SJCRH30 (cell line): ENCODE data around the gene AIM2. TPM values are rescaled to one million over a fixed set of nuclear protein-coding genes. Genes with fewer than 3 reads are reported as not detected.
A peak's percentile ranks its signal among the peaks of the same experiment; 100 is the strongest.

Source experiments
- DNase-seq, 2 experiments: peaks; one replicate each; pipeline ENCODE4 v3.0.0-alpha.2; 2015 to 2020
- H3K27ac ChIP-seq: fragments of 250-450 bp; sonication (Bioruptor Pico); 2 replicates; pipeline ENCODE4 v1.5.1; 2020; ENCODE audit warnings: mild to moderate bottlenecking, moderate library complexity
- H3K27me3 ChIP-seq: fragments of 250-450 bp; sonication (Bioruptor Pico); 2 replicates; pipeline ENCODE4 v1.5.1; 2020; ENCODE audit warnings: mild to moderate bottlenecking, moderate library complexity
- H3K36me3 ChIP-seq: fragments of 250-450 bp; sonication (Bioruptor Pico); 2 replicates; pipeline ENCODE4 v1.5.1; 2020; ENCODE audit warnings: mild to moderate bottlenecking, moderate library complexity
- H3K4me1 ChIP-seq: fragments of 250-450 bp; sonication (Bioruptor Pico); 2 replicates; pipeline ENCODE4 v1.5.1; 2020; ENCODE audit warnings: mild to moderate bottlenecking, moderate library complexity
- H3K4me3 ChIP-seq: fragments of 250-450 bp; sonication (Bioruptor Pico); 2 replicates; pipeline ENCODE4 v1.5.1; 2020; ENCODE audit warnings: mild to moderate bottlenecking, moderate library complexity
- H3K9me3 ChIP-seq: fragments of 250-450 bp; sonication (Bioruptor Pico); replicated peaks from 2 replicates; pipeline ENCODE4 v1.5.1; 2020; ENCODE audit warnings: mild to moderate bottlenecking, moderate library complexity
- total RNA-seq: library from RNA; depleted of rRNA; stranded (reverse); fragments of >200 nt; shearing (Covaris generic); gene quantifications from 2 replicates; pipeline ENCODE4 v1.2.3, GENCODE V29; 2014

Gene AIM2
- total RNA-seq, 1 experiment from 2014 or later = not detected

GRCh38 chr1:159089184-159089791, 12.7 kb upstream of the AIM2 start:
- Histone ChIP-seq H3K27ac (no peak overlapping the region), H3K4me1 (no peaks in the 10 kb centered on the region), H3K27me3 (no peaks in the 10 kb centered on the region), H3K4me3 (no peak overlapping the region), H3K9me3 (no peaks in the 10 kb centered on the region), H3K36me3 (no peaks in the 10 kb centered on the region)
- DNase-seq = peak; percentile 7 to 57

- Histone ChIP-seq H3K27ac (no peak overlapping the region), H3K4me1 (no peaks in the 10 kb centered on the region), H3K27me3 (no peaks in the 10 kb centered on the region), H3K36me3 (no peaks in the 10 kb centered on the region), H3K4me3 (no peak overlapping the region), H3K9me3 (no peaks in the 10 kb centered on the region)
- no peak for DNase-seq
Observed at GRCh38 chr1:159088546-159089183, 12.1 kb upstream of the AIM2 start.

DNA sequence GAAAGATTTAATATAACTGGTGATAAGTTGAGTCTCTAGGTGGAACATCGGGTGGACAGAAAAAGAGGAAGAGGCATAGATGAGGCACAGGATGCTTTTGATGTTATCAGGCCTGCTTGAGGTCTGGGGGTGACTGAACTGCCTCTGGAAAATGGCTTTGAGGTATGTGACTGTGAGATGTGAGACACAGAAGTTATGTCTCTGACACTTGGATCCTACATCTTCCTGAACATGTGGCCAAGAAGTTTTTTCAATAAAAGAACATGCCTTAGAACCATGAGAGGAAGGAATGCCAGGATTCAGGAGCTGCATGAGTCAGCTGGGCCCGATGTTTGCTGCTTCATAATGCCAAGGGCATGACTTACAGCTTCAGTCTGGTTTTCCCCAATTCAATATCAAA, 11.5 kb upstream of the AIM2 start:
- no peaks in the 10 kb centered on the region for H3K4me1 ChIP-seq
- no peaks in the 10 kb centered on the region for H3K36me3 ChIP-seq
- no peak for DNase-seq
- H3K9me3 ChIP-seq = no peaks in the 10 kb centered on the region
- no peak overlapping the region for H3K4me3 ChIP-seq
- H3K27me3 ChIP-seq = no peaks in the 10 kb centered on the region; the same call in 1 of the 2 replicates
- H3K27ac ChIP-seq = no peak overlapping the region

GRCh38 chr1:159084867-159085266, 8.3 kb upstream of the AIM2 start:
- no peak overlapping the region for H3K4me3 ChIP-seq
- H3K27me3 ChIP-seq = no peaks in the 10 kb centered on the region; the same call in 1 of the 2 replicates
- no peak for DNase-seq
- H3K4me1 ChIP-seq = no peaks in the 10 kb centered on the region
- H3K9me3 ChIP-seq = no peaks in the 10 kb centered on the region
- H3K27ac ChIP-seq = no peak overlapping the region
- H3K36me3 ChIP-seq = no peaks in the 10 kb centered on the region

- Histone ChIP-seq H3K4me3 (no peak overlapping the region), H3K27ac (no peak overlapping the region), H3K36me3 (no peaks in the 10 kb centered on the region), H3K4me1 (no peaks in the 10 kb centered on the region), H3K9me3 (no peaks in the 10 kb centered on the region), H3K27me3 (no peaks in the 10 kb centered on the region; the same call in none of the 2 replicates)
- no peak for DNase-seq
Observed at GRCh38 chr1:159084152-159084551, 7.6 kb upstream of the AIM2 start.

DNA sequence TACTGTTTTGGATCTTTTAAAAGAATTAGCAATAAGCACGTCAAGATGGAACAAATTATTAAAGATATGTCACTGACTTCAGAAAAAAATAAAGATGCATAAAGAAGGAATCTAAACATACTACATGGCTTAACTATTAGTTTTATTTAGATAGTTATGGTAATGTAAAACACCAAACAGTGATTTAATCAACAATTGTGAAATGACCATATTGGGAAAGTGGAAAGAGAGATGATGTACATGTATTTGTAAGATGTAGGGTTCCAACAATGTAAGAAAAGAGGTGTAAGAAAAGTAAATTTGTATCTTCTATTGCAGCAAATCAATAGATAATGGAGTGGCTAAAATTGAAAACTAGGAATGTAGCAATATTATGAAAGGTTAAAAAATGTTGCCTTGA, 6.4 kb upstream of the AIM2 start:
- H3K4me3 ChIP-seq = no peak overlapping the region
- H3K27me3 ChIP-seq = no peaks in the 10 kb centered on the region; the same call in none of the 2 replicates
- no peaks in the 10 kb centered on the region for H3K9me3 ChIP-seq
- H3K36me3 ChIP-seq = no peaks in the 10 kb centered on the region
- H3K27ac ChIP-seq = no peak overlapping the region
- H3K4me1 ChIP-seq = no peaks in the 10 kb centered on the region
- no peak for DNase-seq

DNA sequence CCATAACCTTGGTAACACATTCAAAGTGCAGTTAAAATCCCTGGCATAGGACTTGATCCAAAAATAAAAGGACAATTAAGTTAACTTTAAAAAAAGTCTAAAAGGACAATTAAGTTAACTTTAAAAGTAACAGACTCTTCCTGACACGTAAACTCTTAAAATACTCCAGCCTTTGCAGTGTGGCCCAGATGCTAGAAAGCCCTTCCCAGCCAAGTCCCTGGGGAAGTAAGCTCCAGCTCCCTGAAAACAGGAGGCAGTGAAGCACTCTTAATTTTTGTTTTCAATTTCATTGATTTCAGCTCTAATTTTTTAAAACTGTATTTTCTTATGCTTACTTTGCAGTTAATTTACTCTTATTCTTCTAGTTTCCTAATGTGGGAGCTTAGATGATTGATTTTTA, 5.1 kb upstream of the AIM2 start:
- no peaks in the 10 kb centered on the region for H3K36me3 ChIP-seq
- H3K4me3 ChIP-seq = no peak overlapping the region
- H3K27me3 ChIP-seq = no peaks in the 10 kb centered on the region; the same call in none of the 2 replicates
- no peak for DNase-seq
- H3K27ac ChIP-seq = no peak overlapping the region
- no peaks in the 10 kb centered on the region for H3K9me3 ChIP-seq
- no peaks in the 10 kb centered on the region for H3K4me1 ChIP-seq

DNA sequence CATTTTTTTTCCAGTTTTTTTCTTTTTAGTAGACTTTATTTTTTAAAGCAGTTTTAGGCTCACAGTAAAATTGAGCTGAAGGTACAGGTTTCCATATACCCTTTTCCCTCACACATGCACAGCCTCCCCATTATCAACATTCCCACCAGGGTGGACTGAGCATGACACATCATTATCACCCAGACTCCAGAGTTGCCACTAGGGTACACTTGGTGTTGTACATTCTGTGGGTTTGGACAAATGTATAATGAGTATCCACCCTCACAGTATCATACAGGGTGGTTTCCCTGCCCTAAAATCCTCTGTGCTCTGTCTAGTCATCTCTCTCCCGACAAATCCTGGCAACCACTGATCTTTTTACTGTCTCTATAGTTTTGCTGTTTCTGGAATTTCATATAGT, 3.0 kb upstream of the AIM2 start:
- H3K4me3 ChIP-seq = no peak overlapping the region
- H3K36me3 ChIP-seq = no peaks in the 10 kb centered on the region
- H3K27me3 ChIP-seq = peaks cover 3% of the 10 kb centered on the region
- DNase-seq = no peak
- H3K9me3 ChIP-seq = no peaks in the 10 kb centered on the region
- no peaks in the 10 kb centered on the region for H3K4me1 ChIP-seq
- no peak overlapping the region for H3K27ac ChIP-seq

GRCh38 chr1:159077120-159077961, 775 bp upstream of the AIM2 start:
- Histone ChIP-seq H3K27ac (no peak overlapping the region), H3K4me3 (no peak overlapping the region), H3K27me3 (peaks cover 3% of the 10 kb centered on the region; the same call in 1 of the 2 replicates), H3K36me3 (no peaks in the 10 kb centered on the region), H3K4me1 (no peaks in the 10 kb centered on the region), H3K9me3 (no peaks in the 10 kb centered on the region)
- no peak for DNase-seq

DNA sequence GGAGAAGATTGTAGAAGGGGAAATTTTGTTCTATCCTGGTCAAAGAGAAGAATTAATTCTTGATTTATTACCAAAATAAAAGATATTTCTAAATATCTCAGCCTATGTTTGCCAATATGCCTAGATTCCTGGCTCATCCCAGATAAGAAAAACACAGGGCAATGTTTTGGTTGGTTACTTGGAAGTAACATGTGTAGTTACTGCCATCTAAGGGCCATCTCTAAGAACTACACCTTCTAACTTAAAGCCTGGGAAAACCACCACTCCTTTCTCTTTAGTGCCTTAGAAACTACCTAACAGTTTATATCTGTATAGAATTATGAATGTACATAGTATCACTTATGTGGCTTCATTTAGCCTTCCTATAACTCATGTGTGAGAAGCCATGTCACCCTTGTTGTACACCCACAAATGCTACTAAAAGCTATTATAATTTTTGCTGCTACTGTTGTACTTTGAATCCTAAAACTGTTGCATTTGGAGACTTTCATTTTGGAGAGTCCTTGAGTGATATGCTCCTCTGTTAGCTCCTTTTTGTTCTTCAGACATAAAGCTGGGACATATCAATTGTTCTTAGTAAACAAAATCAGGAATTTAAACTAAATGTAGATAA, 4.5 kb downstream of the AIM2 start:
- H3K27me3 ChIP-seq = 0 out of 2 replicates have a peak, but pooled peaks cover 3% of the 10 kb centered on the region
- peaks cover 7% of the 10 kb centered on the region; the same call in 1 of the 2 replicates for H3K4me1 ChIP-seq

GRCh38 chr1:159068886-159069285, 7.7 kb downstream of the AIM2 start:
- DNase-seq = no peak
- peaks cover 7% of the 10 kb centered on the region; the same call in 1 of the 2 replicates for H3K4me1 ChIP-seq
- no peak overlapping the region for H3K27ac ChIP-seq
- no peaks in the 10 kb centered on the region for H3K36me3 ChIP-seq
- H3K27me3 ChIP-seq = no peaks in the 10 kb centered on the region
- H3K4me3 ChIP-seq = no peak overlapping the region
- H3K9me3 ChIP-seq = no peaks in the 10 kb centered on the region

More for the DNA sequence above, 4.5 kb downstream of the AIM2 start:
- H3K36me3 ChIP-seq = no peaks in the 10 kb centered on the region
- H3K9me3 ChIP-seq = no peaks in the 10 kb centered on the region
- DNase-seq = peak in 1 of 2 experiments; percentile 74
- H3K27ac ChIP-seq = no peak overlapping the region
- H3K4me3 ChIP-seq = no peak overlapping the region

DNA sequence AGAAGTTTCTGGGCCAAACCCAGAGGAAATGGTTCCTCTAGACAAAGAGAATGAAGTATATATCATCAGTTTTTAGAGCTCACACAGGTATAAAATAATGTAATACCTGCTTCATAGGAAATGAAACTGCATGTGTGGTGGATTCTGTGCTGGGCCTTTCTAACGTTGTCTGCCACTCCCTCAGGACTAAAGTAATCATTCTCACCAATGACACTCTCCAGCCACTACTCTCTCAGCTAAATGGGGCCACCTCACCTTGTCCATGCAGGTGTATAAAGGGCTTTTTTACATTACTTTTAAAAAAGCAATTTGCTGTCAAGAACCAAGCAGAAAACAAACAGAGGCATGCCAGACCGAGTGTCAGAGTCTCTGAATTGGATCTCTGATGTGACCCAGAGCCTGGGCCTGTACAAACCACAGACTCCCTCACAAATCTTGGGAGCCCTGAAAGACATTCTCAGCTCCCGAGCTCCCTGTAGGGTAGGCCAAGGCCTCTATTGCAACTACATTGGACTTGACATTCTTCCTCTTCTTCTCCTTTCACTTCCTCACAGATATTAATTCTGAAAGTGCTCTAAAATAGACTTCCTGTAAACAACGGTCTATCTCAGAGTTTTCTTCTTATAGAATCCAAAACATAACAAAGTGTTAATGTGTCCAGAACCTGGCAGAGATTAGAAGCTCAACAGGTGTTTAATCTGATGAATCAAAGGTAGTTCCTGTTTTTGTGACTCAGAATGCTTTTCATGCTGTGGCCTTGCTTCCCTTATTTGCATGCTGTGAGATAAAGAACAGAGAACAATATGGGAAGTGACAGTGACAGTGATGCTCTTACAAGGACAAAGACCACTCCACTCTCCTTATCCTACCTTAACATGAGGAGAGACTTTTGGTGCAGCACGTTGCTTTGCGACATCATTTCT, 8.6 kb downstream of the AIM2 start:
- H3K4me1 ChIP-seq = peaks cover 7% of the 10 kb centered on the region; the same call in 1 of the 2 replicates
- H3K36me3 ChIP-seq = no peaks in the 10 kb centered on the region
- DNase-seq = no peak
- no peaks in the 10 kb centered on the region for H3K27me3 ChIP-seq
- H3K4me3 ChIP-seq = no peak overlapping the region
- no peak overlapping the region for H3K27ac ChIP-seq
- H3K9me3 ChIP-seq = no peaks in the 10 kb centered on the region

- no peak overlapping the region for H3K27ac ChIP-seq
- H3K4me1 ChIP-seq = peaks cover 7% of the 10 kb centered on the region; the same call in 1 of the 2 replicates
- DNase-seq = no peak
Observed at GRCh38 chr1:159066108-159066507, 10.5 kb downstream of the AIM2 start.

GRCh38 chr1:159065106-159065505, 11.5 kb downstream of the AIM2 start:
- no peaks in the 10 kb centered on the region for H3K9me3 ChIP-seq
- no peaks in the 10 kb centered on the region for H3K36me3 ChIP-seq
- H3K27me3 ChIP-seq = no peaks in the 10 kb centered on the region
- no peak for DNase-seq
- H3K4me3 ChIP-seq = no peak overlapping the region
- peaks cover 7% of the 10 kb centered on the region; the same call in 1 of the 2 replicates for H3K4me1 ChIP-seq
- H3K27ac ChIP-seq = no peak overlapping the region

More at GRCh38 chr1:159066108-159066507, 10.5 kb downstream of the AIM2 start:
- Histone ChIP-seq H3K9me3 (no peaks in the 10 kb centered on the region), H3K27me3 (no peaks in the 10 kb centered on the region), H3K4me3 (no peak overlapping the region), H3K36me3 (no peaks in the 10 kb centered on the region)
